ENCODE data around the gene TMEM212. TPM values are rescaled to one million over a fixed set of nuclear protein-coding genes. Genes with fewer than 3 reads are reported as not detected.

TMEM212 gene
- total and polyA plus RNA-seq, 2 of the 13 experiments (the other 11 are each of a cell fraction or from before 2014, with no cell fraction given) = not detected

DNA sequence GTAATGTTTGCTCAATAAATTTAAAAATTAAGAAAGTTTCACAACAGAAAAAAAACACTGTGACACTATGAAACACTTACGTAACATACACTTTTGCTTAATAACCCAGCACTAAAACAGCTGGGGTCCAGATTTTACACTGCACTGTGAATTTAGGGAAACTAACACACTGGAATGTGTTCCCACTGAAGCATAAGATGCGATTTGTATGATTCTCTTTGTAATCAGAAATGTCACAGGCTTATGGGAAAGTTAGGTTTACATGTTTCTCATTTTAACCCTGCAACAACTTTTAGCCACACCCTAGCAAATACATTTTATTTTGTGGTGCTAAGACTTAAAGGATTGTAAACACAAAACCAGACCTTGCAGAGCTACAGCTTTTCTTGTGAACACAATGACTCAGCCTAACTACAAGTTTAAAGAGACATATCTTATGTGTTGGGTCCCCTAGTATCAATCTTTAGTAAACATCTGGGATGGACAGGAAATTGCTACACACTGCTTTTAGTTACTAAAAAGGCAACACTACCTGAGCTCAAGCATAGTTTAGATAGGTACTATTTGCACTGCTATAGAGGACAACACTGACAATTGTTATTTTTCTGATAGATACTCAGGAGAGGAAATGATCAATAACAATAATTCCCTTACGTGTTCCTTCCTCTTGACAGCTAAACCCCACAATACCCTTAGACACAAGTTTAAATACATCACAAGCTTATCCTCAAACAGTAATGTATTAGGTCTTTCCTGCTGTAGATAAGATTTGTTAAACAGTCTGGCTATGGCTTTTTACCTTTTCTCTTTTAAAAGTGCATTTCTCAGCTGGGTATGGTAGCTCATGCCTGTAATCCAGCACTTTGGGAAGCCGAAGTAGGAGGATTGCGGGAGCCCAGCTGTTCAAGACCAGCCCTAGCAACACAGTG lies 36.7 kb upstream of the TMEM212 start (continued):
- TF ChIP-seq MYNN (CRISPR knock-in tag; IDR thresholded peaks at IDR 0.05; ENCODE audit: low read depth) = no peak
- no peak for TF ChIP-seq ZFP36 (IDR thresholded peaks at IDR 0.05; ENCODE audit: borderline replicate concordance, low read depth, low read length, partially characterized antibody)
- TF ChIP-seq, protein P1, sequence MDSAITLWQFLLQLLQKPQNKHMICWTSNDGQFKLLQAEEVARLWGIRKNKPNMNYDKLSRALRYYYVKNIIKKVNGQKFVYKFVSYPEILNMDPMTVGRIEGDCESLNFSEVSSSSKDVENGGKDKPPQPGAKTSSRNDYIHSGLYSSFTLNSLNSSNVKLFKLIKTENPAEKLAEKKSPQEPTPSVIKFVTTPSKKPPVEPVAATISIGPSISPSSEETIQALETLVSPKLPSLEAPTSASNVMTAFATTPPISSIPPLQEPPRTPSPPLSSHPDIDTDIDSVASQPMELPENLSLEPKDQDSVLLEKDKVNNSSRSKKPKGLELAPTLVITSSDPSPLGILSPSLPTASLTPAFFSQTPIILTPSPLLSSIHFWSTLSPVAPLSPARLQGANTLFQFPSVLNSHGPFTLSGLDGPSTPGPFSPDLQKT (CRISPR knock-in tag; IDR thresholded peaks at IDR 0.05; ENCODE audit: borderline replicate concordance) = no peak
- TF ChIP-seq STAT5B (CRISPR knock-in tag; IDR thresholded peaks at IDR 0.05) = no peak
- no peak for TF ChIP-seq RFX1 (IDR thresholded peaks at IDR 0.05)
- TF ChIP-seq SRSF9 (IDR thresholded peaks at IDR 0.05; ENCODE audit: borderline replicate concordance, insufficient read depth, low read depth, low read length, poor library complexity, severe bottlenecking) = no peak
- peak; percentile 82; the same call in 1 of the 2 replicates for TF ChIP-seq GFI1 (CRISPR knock-in tag; IDR thresholded peaks at IDR 0.05; ENCODE audit: borderline replicate concordance)
- TF ChIP-seq, protein P2, sequence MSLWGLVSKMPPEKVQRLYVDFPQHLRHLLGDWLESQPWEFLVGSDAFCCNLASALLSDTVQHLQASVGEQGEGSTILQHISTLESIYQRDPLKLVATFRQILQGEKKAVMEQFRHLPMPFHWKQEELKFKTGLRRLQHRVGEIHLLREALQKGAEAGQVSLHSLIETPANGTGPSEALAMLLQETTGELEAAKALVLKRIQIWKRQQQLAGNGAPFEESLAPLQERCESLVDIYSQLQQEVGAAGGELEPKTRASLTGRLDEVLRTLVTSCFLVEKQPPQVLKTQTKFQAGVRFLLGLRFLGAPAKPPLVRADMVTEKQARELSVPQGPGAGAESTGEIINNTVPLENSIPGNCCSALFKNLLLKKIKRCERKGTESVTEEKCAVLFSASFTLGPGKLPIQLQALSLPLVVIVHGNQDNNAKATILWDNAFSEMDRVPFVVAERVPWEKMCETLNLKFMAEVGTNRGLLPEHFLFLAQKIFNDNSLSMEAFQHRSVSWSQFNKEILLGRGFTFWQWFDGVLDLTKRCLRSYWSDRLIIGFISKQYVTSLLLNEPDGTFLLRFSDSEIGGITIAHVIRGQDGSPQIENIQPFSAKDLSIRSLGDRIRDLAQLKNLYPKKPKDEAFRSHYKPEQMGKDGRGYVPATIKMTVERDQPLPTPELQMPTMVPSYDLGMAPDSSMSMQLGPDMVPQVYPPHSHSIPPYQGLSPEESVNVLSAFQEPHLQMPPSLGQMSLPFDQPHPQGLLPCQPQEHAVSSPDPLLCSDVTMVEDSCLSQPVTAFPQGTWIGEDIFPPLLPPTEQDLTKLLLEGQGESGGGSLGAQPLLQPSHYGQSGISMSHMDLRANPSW (CRISPR knock-in tag; IDR thresholded peaks at IDR 0.05; ENCODE audit: borderline replicate concordance) = 0 out of 2 replicates have a peak, but pooled peaks have one; percentile 41
- TF ChIP-seq U2AF1 (optimal IDR thresholded peaks at IDR 0.05; ENCODE audit: low read depth, low read length) = no peak
- TF ChIP-seq RBAK (CRISPR knock-in tag; IDR thresholded peaks at IDR 0.05) = no peak
- TF ChIP-seq, protein P3, sequence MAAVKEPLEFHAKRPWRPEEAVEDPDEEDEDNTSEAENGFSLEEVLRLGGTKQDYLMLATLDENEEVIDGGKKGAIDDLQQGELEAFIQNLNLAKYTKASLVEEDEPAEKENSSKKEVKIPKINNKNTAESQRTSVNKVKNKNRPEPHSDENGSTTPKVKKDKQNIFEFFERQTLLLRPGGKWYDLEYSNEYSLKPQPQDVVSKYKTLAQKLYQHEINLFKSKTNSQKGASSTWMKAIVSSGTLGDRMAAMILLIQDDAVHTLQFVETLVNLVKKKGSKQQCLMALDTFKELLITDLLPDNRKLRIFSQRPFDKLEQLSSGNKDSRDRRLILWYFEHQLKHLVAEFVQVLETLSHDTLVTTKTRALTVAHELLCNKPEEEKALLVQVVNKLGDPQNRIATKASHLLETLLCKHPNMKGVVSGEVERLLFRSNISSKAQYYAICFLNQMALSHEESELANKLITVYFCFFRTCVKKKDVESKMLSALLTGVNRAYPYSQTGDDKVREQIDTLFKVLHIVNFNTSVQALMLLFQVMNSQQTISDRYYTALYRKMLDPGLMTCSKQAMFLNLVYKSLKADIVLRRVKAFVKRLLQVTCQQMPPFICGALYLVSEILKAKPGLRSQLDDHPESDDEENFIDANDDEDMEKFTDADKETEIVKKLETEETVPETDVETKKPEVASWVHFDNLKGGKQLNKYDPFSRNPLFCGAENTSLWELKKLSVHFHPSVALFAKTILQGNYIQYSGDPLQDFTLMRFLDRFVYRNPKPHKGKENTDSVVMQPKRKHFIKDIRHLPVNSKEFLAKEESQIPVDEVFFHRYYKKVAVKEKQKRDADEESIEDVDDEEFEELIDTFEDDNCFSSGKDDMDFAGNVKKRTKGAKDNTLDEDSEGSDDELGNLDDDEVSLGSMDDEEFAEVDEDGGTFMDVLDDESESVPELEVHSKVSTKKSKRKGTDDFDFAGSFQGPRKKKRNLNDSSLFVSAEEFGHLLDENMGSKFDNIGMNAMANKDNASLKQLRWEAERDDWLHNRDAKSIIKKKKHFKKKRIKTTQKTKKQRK (IDR thresholded peaks at IDR 0.05; ENCODE audit: low read length) = no peak
- TF ChIP-seq TCF7 (IDR thresholded peaks at IDR 0.05; ENCODE audit: low read depth) = peak; percentile 94
- TF ChIP-seq, protein P4, sequence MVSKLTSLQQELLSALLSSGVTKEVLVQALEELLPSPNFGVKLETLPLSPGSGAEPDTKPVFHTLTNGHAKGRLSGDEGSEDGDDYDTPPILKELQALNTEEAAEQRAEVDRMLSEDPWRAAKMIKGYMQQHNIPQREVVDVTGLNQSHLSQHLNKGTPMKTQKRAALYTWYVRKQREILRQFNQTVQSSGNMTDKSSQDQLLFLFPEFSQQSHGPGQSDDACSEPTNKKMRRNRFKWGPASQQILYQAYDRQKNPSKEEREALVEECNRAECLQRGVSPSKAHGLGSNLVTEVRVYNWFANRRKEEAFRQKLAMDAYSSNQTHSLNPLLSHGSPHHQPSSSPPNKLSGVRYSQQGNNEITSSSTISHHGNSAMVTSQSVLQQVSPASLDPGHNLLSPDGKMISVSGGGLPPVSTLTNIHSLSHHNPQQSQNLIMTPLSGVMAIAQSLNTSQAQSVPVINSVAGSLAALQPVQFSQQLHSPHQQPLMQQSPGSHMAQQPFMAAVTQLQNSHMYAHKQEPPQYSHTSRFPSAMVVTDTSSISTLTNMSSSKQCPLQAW (CRISPR knock-in tag; IDR thresholded peaks at IDR 0.05) = no peak
- TF ChIP-seq, protein P5, sequence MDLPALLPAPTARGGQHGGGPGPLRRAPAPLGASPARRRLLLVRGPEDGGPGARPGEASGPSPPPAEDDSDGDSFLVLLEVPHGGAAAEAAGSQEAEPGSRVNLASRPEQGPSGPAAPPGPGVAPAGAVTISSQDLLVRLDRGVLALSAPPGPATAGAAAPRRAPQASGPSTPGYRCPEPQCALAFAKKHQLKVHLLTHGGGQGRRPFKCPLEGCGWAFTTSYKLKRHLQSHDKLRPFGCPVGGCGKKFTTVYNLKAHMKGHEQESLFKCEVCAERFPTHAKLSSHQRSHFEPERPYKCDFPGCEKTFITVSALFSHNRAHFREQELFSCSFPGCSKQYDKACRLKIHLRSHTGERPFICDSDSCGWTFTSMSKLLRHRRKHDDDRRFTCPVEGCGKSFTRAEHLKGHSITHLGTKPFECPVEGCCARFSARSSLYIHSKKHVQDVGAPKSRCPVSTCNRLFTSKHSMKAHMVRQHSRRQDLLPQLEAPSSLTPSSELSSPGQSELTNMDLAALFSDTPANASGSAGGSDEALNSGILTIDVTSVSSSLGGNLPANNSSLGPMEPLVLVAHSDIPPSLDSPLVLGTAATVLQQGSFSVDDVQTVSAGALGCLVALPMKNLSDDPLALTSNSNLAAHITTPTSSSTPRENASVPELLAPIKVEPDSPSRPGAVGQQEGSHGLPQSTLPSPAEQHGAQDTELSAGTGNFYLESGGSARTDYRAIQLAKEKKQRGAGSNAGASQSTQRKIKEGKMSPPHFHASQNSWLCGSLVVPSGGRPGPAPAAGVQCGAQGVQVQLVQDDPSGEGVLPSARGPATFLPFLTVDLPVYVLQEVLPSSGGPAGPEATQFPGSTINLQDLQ (CRISPR knock-in tag; IDR thresholded peaks at IDR 0.05) = no peak

Measured in HepG2 (cell line).